Nephron (organoid): Measurements from ENCODE around the gene FAM50B.

Source experiments
- H3K27ac Mint-ChIP-seq, 3 experiments: 2 replicates each; pipeline ENCODE4 v1.8.0; 2020; ENCODE audit warnings: mixed read lengths in 3 of 3, mild to moderate bottlenecking in 2 of 3, moderate library complexity in 1 of 3
- H3K27me3 Mint-ChIP-seq: 2 replicates; pipeline ENCODE4 v1.8.0; 2021; ENCODE audit warnings: low read depth, mild to moderate bottlenecking, moderate library complexity, mixed read lengths
- H3K36me3 Mint-ChIP-seq: 2 replicates; pipeline ENCODE4 v1.8.0; 2020; ENCODE audit warnings: low read depth, mixed read lengths
- H3K4me1 Mint-ChIP-seq: 2 replicates; pipeline ENCODE4 v1.8.0; 2020; ENCODE audit warnings: mixed read lengths
- H3K4me3 Mint-ChIP-seq, 3 experiments: 2 replicates each; pipeline ENCODE4 v1.8.0; 2020; ENCODE audit warnings: mild to moderate bottlenecking in 3 of 3, mixed read lengths in 3 of 3, moderate library complexity in 2 of 3
- H3K9me3 Mint-ChIP-seq: 2 replicates; pipeline ENCODE4 v1.8.0; 2020; ENCODE audit warnings: mixed read lengths
- TF ChIP-seq, protein P1 (sequence below), 3 experiments: fragments of 200-600 bp; sonication (generic); IDR thresholded peaks; one replicate each; pipeline ENCODE4 v1.5.0; 2021; ENCODE audit warnings: antibody characterized with exemption in 3 of 3; ENCODE audit not compliant: unreplicated experiment in 3 of 3

The FAM50B gene

DNA sequence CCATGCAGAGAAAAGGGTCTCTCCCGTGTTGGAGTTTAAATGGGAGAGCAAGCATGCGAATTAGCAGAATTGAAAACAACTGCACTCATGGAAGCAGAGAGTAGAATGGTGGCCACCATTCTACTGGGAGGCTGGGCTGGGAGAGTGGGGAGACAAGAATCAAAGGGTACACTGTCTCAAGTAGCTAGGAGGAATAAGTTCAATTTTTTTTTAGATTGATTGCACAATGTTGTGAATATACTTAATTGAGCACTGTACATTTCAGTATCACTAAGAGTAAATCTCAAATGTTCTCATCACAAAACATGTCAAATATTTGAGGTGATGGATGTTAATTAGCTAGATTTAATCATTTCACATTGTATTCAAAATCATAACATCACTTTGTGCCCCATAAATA is 34.6 kb upstream of the FAM50B start:
- TF ChIP-seq, protein P1, sequence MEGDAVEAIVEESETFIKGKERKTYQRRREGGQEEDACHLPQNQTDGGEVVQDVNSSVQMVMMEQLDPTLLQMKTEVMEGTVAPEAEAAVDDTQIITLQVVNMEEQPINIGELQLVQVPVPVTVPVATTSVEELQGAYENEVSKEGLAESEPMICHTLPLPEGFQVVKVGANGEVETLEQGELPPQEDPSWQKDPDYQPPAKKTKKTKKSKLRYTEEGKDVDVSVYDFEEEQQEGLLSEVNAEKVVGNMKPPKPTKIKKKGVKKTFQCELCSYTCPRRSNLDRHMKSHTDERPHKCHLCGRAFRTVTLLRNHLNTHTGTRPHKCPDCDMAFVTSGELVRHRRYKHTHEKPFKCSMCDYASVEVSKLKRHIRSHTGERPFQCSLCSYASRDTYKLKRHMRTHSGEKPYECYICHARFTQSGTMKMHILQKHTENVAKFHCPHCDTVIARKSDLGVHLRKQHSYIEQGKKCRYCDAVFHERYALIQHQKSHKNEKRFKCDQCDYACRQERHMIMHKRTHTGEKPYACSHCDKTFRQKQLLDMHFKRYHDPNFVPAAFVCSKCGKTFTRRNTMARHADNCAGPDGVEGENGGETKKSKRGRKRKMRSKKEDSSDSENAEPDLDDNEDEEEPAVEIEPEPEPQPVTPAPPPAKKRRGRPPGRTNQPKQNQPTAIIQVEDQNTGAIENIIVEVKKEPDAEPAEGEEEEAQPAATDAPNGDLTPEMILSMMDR (IDR thresholded peaks at IDR 0.05; ENCODE audit: unreplicated experiment in 3 of 3): no peak
- Mint-ChIP-seq H3K27me3 (no peaks in the 10 kb centered on the region), H3K4me1 (peaks cover 23% of the 10 kb centered on the region), H3K9me3 (no peaks in the 10 kb centered on the region), H3K36me3 (no peaks in the 10 kb centered on the region), H3K27ac (no peak overlapping the region), H3K4me3 (no peak overlapping the region)

DNA sequence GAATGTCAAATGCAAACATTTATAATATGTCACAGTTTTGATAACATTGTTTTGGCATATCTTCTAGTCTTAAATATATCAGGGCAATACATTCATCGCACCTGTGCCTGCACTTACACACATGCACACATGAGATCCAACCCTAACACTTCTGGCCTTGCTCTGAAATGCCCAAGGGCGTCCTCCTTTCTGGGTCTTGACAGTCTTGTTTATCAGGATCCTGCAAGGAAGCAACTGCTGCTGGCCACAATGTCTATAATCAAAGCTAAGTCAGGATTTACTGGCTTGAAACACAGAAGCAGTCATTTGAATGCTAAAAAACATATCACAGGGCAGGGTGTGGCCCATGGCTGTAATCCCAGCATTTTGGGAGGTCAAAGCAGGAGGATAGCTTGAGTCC is 32.9 kb upstream of the FAM50B start:
- TF ChIP-seq, protein P1 (IDR thresholded peaks at IDR 0.05; ENCODE audit: unreplicated experiment in 3 of 3): no peak
- H3K36me3 Mint-ChIP-seq: no peaks in the 10 kb centered on the region
- peaks cover 2% of the 10 kb centered on the region for H3K27me3 Mint-ChIP-seq
- H3K27ac Mint-ChIP-seq: no peak overlapping the region
- H3K9me3 Mint-ChIP-seq: no peaks in the 10 kb centered on the region
- no peak overlapping the region for H3K4me3 Mint-ChIP-seq
- H3K4me1 Mint-ChIP-seq: peaks cover 27% of the 10 kb centered on the region

DNA sequence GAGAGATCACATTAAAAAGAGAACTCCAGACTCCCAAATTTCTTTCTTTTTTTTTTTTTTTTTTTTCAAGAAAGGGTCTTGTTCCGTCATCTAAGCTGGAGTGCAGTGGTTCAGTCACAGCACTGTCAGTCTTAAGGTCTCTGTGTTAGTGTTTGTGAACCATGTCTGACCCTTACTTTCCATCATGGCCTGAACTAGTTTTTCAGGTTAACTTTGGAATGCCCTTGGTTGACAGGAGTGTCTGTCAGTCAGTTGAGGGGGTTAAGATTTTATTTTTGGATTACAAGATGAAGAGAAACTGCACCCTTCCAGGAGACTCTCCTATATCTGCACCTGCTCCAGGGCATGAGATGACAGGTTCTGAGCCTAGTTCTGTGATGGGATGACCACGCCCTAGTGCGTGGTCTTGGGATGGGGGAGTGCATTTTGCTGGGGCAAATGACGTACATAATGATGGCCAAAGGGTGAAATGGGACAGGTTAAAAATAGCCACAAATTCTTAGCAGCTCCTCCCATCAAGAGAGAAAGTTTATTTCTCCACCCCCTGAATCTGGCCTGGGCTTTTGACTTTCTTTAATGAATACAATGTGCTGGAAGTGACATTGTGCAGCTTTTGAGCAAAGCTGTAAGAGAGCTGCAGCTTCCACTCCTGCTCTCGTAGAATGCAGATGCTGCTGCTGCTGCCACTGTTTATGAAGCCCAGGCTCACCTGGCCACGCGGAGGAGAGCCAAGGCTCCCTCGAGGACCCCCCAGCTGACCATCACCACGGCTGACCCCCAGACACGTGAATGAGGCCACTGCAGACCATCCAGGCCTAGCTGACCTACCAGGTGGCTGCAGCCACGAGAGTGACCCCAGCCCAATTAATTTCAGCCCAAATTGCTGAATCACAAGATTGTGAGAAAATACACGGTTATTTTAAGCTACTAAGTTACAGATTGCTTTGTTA is 29.7 kb upstream of the FAM50B start:
- peaks cover 6% of the 10 kb centered on the region for H3K27me3 Mint-ChIP-seq
- H3K4me3 Mint-ChIP-seq: no peak overlapping the region
- no peaks in the 10 kb centered on the region for H3K36me3 Mint-ChIP-seq
- no peaks in the 10 kb centered on the region for H3K9me3 Mint-ChIP-seq
- TF ChIP-seq, protein P1 (IDR thresholded peaks at IDR 0.05; ENCODE audit: unreplicated experiment in 3 of 3): no peak
- peaks cover 35% of the 10 kb centered on the region for H3K4me1 Mint-ChIP-seq
- peak overlapping the region in 2 of 3 experiments; percentile 9 to 21 for H3K27ac Mint-ChIP-seq

DNA sequence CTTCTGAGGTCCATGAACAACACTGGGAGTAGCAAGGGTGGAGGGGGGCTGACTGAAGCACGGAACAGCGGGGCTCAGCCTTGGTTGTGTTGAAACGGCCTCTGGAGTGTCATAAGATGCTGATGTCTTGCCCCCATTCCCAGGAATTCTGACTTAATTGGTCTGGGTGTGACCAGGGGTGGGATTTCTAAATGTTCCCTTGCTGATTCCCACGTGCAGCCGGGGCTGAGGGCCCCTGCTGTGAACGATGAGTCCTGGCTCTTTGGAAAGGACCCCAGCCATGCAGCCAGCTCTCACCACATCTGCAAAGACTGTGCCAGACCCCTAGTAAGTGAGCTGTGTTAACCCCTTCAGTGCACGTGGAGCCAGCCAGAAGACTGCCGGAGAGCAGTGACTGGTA is 28.6 kb upstream of the FAM50B start:
- Mint-ChIP-seq H3K4me3 (no peak overlapping the region), H3K27ac (peak overlapping the region in 2 of 3 experiments; percentile 0 to 21), H3K27me3 (peaks cover 6% of the 10 kb centered on the region), H3K4me1 (peaks cover 42% of the 10 kb centered on the region), H3K9me3 (no peaks in the 10 kb centered on the region), H3K36me3 (no peaks in the 10 kb centered on the region)
- TF ChIP-seq, protein P1 (IDR thresholded peaks at IDR 0.05; ENCODE audit: unreplicated experiment in 3 of 3): no peak

DNA sequence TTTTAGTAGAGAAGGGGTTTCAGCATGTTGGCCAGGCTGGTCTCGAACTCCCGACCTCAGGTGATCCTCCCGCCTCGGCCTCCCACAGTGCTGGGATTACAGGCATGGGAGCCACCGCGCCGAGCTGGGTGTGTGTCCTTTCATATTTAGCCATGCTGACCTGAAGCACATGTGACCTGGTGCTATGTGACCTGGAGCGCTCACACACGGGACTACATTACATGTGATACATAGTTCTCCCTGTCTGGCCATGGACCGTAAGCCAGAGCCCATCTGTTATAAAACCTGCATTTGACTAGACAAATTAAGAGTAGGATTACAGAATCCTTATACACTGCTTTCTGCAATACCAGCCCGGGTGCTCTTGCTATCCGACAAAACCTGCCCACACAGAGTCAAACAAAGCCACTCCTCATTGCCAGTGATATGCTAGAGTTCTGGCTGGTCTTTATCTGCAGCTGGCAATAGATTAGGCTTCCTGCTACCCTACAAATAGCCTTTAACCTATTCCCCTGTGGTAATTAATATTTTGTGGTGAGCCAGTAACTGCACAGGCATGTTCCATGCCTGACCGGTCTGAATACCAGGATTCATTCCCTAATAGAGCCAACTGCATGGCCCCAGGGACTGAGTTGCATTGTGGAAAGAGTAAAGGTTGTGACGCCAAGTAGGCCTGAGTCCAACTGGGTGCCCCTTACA is 26.3 kb upstream of the FAM50B start:
- H3K4me1 Mint-ChIP-seq: peaks cover 55% of the 10 kb centered on the region
- TF ChIP-seq, protein P1 (IDR thresholded peaks at IDR 0.05; ENCODE audit: unreplicated experiment in 3 of 3): no peak
- peak overlapping the region in 2 of 3 experiments; percentile 64 to 71 for H3K27ac Mint-ChIP-seq
- H3K4me3 Mint-ChIP-seq: peak overlapping the region in 1 of 3 experiments; percentile 41
- H3K9me3 Mint-ChIP-seq: no peaks in the 10 kb centered on the region
- peaks cover 6% of the 10 kb centered on the region for H3K27me3 Mint-ChIP-seq
- H3K36me3 Mint-ChIP-seq: no peaks in the 10 kb centered on the region
